A549 treated with AZD2906 at 1 μM for 4 hours (cell line): ENCODE data around the gene OR5K1. TPM values are rescaled to one million over a fixed set of nuclear protein-coding genes. Genes with fewer than 3 reads are reported as not detected.

ENCODE experiments used
- total RNA-seq: library from RNA; stranded (reverse); fragments of 200-300 nt; extraction: Qiagen RNA extraction; gene quantifications from 5 replicates; pipeline ENCODE4 v1.2.3, GENCODE V29; 2022

OR5K1 gene
- total RNA-seq, result not detected in 5 replicates

DNA sequence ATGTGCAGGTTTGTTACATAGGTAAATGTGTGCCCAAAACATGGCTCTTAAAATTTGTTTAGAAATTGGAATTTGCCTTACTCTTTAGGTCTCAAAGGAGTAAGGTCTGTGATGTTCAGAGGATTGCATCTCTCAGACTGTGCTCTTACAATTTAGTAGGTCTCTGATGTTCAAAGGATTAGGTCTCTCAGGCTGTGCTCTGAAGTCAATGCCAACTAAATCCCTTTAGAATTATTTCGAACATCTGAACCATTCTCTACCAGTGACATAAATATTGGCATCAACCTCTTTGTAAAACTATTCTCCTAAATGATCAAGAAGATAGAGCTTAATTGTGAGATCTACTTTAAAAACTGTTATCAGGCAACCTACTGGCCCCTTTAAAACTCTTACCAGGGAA is at the start of gene OR5K1:
TSS of gene OR5K1 (plus strand) at position 301 of the 400 bp plus-strand sequence. CDS start 6,376 bp downstream, outside the sequence.

DNA sequence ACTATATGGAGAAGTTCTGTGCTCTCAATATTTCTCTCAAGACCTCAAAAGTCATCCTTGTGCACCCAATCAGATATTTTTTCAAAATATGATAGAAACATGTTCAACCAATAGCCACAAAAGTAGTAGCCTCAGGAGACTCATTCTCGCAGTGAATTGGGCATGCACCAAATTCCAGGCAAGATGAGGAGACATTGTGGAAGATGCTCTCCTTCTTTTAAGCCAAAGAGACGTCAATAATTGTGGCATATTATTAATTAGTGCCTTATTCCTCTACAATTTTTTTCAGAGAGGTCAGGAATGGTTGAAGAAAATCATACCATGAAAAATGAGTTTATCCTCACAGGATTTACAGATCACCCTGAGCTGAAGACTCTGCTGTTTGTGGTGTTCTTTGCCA is 34.4 kb downstream of the OR5K1 start, which contains the start of gene OR5K2:
TSS of gene OR5K2 (plus strand) at position 301 of the 400 bp plus-strand sequence. CDS start at position 301, 0 bp downstream.

Other genes with a start within 250 kb of the OR5K1 start
- not detected in 5 replicates for gene OR5H6, start 199.0 kb upstream of the OR5K1 start, total RNA-seq
- gene OR5H2, start 180.7 kb upstream of the OR5K1 start, total RNA-seq, result not detected in 5 replicates
- not detected in 5 replicates for gene OR5K4, start 109.3 kb upstream of the OR5K1 start, total RNA-seq
- not detected in 5 replicates for gene OR5K3, start 72.5 kb upstream of the OR5K1 start, total RNA-seq
- gene OR5K2, start 34.5 kb downstream of the OR5K1 start, total RNA-seq, result not detected in 5 replicates
- gene CLDND1, start 59.7 kb downstream of the OR5K1 start, total RNA-seq, result 45.0 to 66.3 TPM (median 55.8 TPM) in 5 replicates
- not detected in 5 replicates for gene GPR15, start 68.8 kb downstream of the OR5K1 start, total RNA-seq
- 18.7 to 24.5 TPM (median 21.2 TPM) in 5 replicates for gene CPOX, start 130.4 kb downstream of the OR5K1 start, total RNA-seq